ENCODE measurements around the gene ABLIM2.

The ABLIM2 gene

GRCh38 chr4:8032381-8032780, 126.2 kb downstream of the ABLIM2 start:
- in situ Hi-C loops (cut with HindIII; ENCODE audit: low pct_unique_long_range_greater_than_20kb, low sequenced_read_pairs), result no loop called here
- TF ChIP-seq JUND (IDR thresholded peaks at IDR 0.05; ENCODE audit: low read depth), result no peak
- DNase-seq (ENCODE audit: low read depth in 1 of 2, low spot score in 1 of 2), result no peak

DNA sequence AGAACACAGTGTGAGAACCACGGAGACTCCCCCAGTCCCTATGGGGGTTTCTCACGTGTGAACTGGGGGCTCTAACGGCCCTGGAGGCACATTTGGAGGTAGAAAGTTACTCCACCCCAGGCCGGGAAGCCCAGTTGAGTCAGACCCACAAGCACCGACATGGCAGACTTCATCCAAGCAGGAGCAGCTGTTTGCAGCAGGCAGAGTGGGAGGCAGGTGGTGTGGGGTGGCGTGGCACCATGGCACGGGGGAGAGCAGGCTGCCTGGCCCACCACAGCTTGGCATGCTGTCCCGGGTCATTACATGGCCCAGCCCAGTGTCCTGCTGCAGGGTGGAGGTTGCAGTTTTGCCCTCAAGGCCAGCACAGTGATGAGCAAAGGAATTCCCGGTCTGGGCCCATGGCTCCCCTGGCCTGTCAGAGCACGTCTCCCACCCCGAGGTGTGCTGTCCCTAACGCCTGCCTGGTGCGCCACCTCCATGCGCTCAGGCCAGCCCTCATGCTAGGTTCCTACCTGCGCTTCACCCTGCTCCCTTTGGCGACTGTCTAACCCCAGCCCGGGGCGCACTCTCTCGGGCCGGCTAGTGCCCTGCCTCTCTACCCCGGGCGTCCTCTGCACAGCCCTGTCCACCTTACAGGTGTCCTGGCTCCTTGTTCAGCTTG, 128.4 kb downstream of the ABLIM2 start:
- in situ Hi-C loops (cut with HindIII; ENCODE audit: low pct_unique_long_range_greater_than_20kb, low sequenced_read_pairs), result no loop called here
- TF ChIP-seq JUND (IDR thresholded peaks at IDR 0.05; ENCODE audit: low read depth), result no peak
- DNase-seq (ENCODE audit: low read depth in 1 of 2, low spot score in 1 of 2), result no peak

- no peak for TF ChIP-seq JUND (IDR thresholded peaks at IDR 0.05; ENCODE audit: low read depth)
- in situ Hi-C loops (cut with HindIII; ENCODE audit: low pct_unique_long_range_greater_than_20kb, low sequenced_read_pairs), result no loop called here
- DNase-seq (ENCODE audit: low read depth in 1 of 2, low spot score in 1 of 2), result no peak
Observed at GRCh38 chr4:8029689-8030088, 128.9 kb downstream of the ABLIM2 start.

DNA sequence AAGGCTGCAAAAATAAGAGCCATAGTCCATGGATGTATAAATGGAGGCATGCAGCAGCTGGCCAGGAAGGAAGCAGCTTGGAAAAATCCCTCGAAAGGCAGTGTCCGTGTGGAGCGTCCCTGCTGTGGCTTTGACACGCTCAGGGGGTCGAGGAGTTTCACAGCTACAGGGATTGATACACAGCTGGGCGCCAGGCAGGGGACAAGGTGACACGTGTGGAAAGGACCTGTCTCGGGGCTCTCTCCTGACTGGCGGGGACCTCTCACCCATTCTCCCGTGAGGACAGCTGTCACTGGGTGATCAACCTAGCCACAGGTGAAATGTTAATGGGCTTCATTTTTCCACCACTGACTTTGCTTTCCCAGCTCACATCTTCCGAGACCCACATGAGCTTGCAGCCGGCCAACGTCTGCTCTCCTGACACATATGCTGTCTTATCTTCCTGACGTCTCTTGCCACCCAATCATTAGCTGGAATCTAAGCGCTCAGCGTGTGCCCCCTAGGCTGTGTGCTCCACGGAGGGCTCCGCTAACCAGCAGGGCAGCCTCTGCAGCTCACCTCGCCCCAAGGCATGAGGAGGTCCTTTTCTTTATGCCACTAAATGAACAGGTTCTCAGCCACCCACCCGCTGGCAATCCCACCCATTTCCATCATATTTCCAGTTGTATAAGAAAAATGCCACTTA, 129.6 kb downstream of the ABLIM2 start:
- no peak for TF ChIP-seq JUND (IDR thresholded peaks at IDR 0.05; ENCODE audit: low read depth)
- no peak for DNase-seq (ENCODE audit: low read depth in 1 of 2, low spot score in 1 of 2)
- in situ Hi-C loops (cut with HindIII; ENCODE audit: low pct_unique_long_range_greater_than_20kb, low sequenced_read_pairs), result no loop called here

- TF ChIP-seq JUND (IDR thresholded peaks at IDR 0.05; ENCODE audit: low read depth), result no peak
Observed at GRCh38 chr4:8028368-8028767, 130.2 kb downstream of the ABLIM2 start.

GRCh38 chr4:8026453-8026852, 132.2 kb downstream of the ABLIM2 start:
- DNase-seq (ENCODE audit: low read depth in 1 of 2, low spot score in 1 of 2), result no peak
- in situ Hi-C loops (cut with HindIII; ENCODE audit: low pct_unique_long_range_greater_than_20kb, low sequenced_read_pairs), result no loop called here
- no peak for TF ChIP-seq JUND (IDR thresholded peaks at IDR 0.05; ENCODE audit: low read depth)

More at GRCh38 chr4:8028368-8028767, 130.2 kb downstream of the ABLIM2 start:
- DNase-seq (ENCODE audit: low read depth in 1 of 2, low spot score in 1 of 2), result no peak
- in situ Hi-C loops (cut with HindIII; ENCODE audit: low pct_unique_long_range_greater_than_20kb, low sequenced_read_pairs), result no loop called here

GRCh38 chr4:8025668-8026067, 132.9 kb downstream of the ABLIM2 start:
- in situ Hi-C loops (cut with HindIII; ENCODE audit: low pct_unique_long_range_greater_than_20kb, low sequenced_read_pairs), result no loop called here
- TF ChIP-seq JUND (IDR thresholded peaks at IDR 0.05; ENCODE audit: low read depth), result no peak
- no peak for DNase-seq (ENCODE audit: low read depth in 1 of 2, low spot score in 1 of 2)

- no peak for TF ChIP-seq JUND (IDR thresholded peaks at IDR 0.05; ENCODE audit: low read depth)
- in situ Hi-C loops (cut with HindIII; ENCODE audit: low pct_unique_long_range_greater_than_20kb, low sequenced_read_pairs), result no loop called here
- DNase-seq (ENCODE audit: low read depth in 1 of 2, low spot score in 1 of 2), result no peak
Observed at GRCh38 chr4:8024073-8024786, 134.4 kb downstream of the ABLIM2 start.

GRCh38 chr4:8023696-8024033, 134.9 kb downstream of the ABLIM2 start:
- in situ Hi-C loops (cut with HindIII; ENCODE audit: low pct_unique_long_range_greater_than_20kb, low sequenced_read_pairs), result no loop called here
- TF ChIP-seq JUND (IDR thresholded peaks at IDR 0.05; ENCODE audit: low read depth), result no peak
- no peak for DNase-seq (ENCODE audit: low read depth in 1 of 2, low spot score in 1 of 2)

DNA sequence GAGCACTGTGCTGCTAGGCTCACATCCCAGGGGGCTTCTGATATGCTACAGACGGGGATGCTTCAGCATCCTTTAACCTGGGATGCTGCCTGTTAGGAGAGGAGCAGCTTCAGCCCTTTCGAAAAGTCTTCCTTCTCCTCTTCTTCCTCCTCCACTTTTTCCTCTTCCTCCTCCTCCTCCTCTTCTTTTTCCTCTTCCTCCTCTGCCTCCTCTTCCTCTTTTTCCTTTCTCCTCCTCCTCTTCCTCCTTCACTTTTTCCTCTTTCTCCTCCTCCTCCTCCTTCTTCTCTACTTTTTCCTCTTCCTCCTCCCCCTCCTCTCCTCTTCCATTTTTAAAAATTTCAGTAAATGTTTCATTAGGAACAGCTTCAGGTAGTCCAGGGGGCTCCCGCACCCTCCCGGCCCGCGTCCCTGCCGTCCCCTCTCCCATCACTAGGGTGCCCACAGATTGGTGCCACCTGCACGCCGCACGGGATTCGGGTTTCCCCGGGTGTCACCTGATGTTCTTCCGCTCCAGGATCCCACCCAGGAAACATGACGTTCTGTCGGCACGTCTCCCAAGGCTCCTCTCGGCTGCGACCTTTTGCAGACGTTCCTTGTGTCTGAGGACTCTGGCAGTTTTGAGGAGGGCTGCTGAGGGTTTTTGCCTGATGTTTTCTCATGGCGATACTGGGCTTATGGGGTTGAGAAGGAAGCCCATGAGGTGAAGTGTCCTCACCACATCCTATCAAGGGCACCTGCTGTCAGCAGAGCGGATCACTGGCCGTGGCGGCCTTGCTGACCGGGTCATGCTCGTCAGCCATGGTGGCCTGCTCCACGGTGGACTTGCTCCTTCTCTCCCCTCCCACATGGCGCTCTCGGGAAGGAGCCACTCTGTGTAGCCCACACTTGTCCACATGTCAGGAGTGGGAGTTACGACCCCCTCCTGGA, 135.6 kb downstream of the ABLIM2 start:
- no peak for TF ChIP-seq JUND (IDR thresholded peaks at IDR 0.05; ENCODE audit: low read depth)
- in situ Hi-C loops (cut with HindIII; ENCODE audit: low pct_unique_long_range_greater_than_20kb, low sequenced_read_pairs), result no loop called here
- DNase-seq (ENCODE audit: low read depth in 1 of 2, low spot score in 1 of 2), result no peak

DNA sequence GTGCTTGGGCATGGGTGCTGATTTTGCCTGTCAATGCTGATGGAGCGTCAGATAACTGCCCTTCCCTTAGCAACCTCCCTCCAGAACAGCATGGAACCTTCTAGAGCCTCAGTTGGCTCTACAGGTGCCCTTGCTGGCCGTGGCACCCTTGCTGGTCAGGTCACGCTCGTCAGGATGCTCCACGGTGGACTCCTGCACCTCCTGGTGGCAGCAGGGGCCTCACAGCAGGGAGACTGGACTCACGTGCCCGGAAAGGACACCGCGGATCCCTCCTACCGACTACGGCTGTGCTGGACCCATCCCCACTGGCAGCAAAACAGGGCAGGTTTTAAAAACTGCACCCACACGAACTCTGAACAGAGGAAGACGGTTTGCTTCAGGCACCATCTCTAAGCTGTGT, 136.8 kb downstream of the ABLIM2 start:
- no peak for TF ChIP-seq JUND (IDR thresholded peaks at IDR 0.05; ENCODE audit: low read depth)
- DNase-seq (ENCODE audit: low read depth in 1 of 2, low spot score in 1 of 2), result no peak
- in situ Hi-C loops (cut with HindIII; ENCODE audit: low pct_unique_long_range_greater_than_20kb, low sequenced_read_pairs), result no loop called here

All from T47D (cell line).